ENCODE results near the gene PDCD11.

DNA sequence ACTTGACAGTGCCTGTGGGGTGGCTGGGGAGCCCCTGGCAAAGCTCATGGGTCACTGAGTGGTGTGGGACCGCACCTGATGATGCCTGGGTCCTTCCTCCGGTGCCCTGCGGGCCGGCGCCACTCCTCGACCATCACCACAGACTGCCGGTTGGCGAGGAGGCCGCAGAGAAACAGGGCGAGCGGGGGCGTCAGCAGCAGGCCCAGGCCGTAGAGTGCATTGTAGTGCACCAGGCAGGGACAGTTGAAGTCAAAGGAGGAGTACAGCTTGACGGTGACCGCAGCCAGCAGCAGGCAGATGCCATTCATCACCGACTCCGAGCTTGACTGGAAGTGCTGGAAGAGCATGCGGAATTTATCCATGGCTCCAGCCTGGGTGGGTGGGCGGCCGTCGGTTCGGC is 82.2 kb downstream of the PDCD11 start:
- TF ChIP-seq TAF1 (IDR thresholded peaks at IDR 0.05; ENCODE audit: low read depth, low read length), result no peak
- no peak for TF ChIP-seq POLR2A (IDR thresholded peaks at IDR 0.05; ENCODE audit: low read depth, low read length)
- TF ChIP-seq POLR2AphosphoS5 (IDR thresholded peaks at IDR 0.05; ENCODE audit: low read depth, low read length), result no peak

Data from GM12891 (cell line).